Stimulated activated naive CD4-positive, alpha-beta T cell treated with Interleukin-2 at 50 U/mL for 16 hours (primary cell): ENCODE results near the gene LLGL2.

Source experiments
- DNase-seq: peaks from one replicate; lab custom pipeline; 2025; lab: John Stamatoyannopoulos, UW

LLGL2 gene

GRCh38 chr17:75521951-75522727 lies 3.4 kb upstream of the LLGL2 start:
- DNase-seq = no peak

DNA sequence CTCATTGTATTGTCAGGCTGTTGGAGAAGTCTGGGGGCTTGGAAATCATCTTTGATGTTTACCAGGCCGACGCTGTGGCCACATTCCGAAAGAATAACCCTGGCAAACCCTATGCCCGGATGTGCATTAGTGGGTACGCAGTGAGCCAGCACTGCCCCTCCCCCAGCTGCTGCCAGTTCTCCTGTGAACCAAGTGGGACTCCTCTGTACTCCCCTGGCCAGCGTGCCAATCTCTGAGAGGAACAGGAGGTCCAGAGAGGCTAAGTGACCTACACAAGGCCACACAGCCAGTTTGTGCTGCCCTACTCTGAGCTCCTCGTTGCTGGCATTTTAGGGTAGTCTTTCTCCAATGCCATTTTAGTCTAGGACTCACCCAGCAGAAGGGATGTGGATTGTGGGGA lies 1.9 kb upstream of the LLGL2 start:
- no peak for DNase-seq

- DNase-seq = no peak
Measured at GRCh38 chr17:75524269-75524969, 1.1 kb upstream of the LLGL2 start.

GRCh38 chr17:75525806-75526554 lies 483 bp downstream of the LLGL2 start:
- no peak for DNase-seq

DNA sequence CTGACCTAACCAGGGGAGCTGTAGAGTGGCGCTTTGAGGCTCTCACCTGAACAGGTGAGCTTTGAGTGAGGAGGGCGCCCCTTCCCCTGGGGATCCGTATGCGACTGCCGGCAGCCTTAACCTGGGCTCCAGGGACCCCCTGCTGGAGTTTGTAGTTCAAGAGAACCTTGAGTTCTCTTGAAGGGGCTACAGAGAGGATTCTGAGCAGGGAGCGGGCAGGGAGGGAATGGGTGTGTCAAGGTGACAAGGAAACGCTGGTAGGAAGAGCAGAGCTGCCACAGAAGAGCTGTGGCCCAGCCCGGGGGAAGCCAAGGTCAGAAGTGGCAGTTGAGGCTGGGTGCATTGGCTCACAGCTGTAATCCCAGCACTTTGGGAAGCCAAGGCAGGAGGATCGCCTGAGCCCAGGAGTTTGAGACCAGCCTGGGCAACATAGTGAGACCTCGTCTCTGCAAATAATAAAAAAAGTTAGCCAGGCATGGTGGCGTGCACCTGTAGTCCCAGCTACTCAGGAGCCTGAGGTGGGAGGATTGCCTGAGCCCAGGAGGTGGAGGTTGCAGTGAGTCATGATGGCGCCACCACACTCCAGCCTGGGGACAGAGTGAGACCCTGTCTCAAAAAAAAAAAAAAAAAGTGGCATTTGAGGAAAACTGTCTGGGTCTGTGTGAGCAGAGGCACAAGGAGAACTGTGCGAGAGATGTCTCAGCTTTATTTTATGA lies 1.2 kb downstream of the LLGL2 start:
- DNase-seq = no peak

- DNase-seq = no peak
Measured at GRCh38 chr17:75530837-75531720, 5.6 kb downstream of the LLGL2 start.

- no peak for DNase-seq
Measured at GRCh38 chr17:75531721-75532072, 6.2 kb downstream of the LLGL2 start.

DNA sequence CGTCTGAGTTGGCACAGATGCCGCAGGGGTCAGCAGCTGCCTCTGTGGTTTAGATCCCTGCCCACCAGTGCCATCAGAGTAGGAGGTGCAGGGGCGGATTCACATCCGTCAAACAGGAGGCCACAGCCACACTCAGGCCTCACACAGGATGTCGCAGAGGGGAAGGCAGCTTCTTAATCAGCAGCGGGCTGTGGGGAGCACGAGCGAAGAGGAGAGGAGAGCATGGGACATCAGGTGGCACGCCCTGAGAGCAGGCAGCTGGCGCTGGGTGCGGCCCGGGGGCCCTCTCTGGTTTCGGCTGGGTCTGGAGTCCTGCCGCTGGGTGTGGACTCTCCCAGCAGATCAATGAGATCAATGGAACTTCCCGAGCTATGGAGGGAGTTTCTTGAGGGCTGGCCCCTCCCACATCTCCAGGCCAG lies 9.6 kb downstream of the LLGL2 start:
- peak; percentile 47 for DNase-seq

GRCh38 chr17:75535871-75536270 lies 10.4 kb downstream of the LLGL2 start:
- no peak for DNase-seq

DNA sequence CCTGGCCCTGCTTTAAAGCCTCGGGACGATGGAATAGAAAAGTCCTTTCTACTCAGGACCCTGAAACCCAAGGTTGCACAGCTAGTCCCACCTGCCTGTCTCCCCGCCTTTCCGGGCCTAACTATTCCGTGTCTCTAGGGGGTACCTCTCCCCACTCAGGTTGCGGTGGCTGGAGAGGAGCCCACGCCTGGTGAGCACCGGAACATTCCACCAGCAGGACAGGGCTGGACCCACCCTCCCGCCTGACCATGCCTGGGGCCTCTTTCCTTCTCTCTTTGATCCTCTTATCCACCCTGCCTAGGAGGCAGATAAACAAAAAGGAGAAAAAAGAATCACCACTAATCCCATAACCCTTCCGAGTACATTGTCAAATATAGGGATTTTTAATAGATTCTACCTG lies 10.9 kb downstream of the LLGL2 start:
- no peak for DNase-seq

DNA sequence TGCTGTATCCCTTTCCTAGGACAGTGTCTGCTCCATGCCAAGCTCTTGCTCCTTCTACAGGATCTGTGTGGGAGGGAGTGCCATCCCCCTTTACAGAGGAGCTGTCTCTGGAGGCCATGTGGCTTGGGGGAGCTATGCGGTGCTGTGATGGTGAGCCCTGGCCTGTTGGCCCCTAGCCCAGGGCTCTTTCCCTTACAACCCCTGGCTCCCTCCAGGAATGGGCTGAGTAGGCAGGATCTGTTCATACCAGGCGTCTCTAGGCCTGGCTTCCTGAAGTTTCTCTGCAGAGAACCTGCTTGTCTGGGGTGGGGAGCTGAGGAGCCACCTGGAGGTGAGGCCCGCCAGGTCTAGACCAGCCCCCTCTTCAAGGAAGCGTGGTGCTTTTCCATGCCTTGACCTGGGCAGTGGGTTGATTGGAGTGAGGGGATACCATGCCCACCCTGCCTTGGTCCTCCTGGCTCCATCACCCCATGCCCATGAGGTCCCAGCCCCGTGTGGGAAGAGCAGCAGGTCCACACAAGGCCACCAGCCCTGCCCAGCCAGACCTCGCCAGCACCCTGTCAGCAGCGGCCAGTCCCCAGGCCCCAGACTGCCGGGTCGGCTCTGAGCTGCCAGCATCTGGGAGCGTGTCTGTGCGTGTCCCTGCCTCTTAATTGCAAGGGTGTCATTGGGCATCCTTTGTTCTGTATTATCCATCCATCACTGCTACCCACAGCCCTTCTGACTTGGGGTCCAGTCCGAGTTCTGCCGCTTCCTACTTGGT lies 14.7 kb downstream of the LLGL2 start:
- no peak for DNase-seq

DNA sequence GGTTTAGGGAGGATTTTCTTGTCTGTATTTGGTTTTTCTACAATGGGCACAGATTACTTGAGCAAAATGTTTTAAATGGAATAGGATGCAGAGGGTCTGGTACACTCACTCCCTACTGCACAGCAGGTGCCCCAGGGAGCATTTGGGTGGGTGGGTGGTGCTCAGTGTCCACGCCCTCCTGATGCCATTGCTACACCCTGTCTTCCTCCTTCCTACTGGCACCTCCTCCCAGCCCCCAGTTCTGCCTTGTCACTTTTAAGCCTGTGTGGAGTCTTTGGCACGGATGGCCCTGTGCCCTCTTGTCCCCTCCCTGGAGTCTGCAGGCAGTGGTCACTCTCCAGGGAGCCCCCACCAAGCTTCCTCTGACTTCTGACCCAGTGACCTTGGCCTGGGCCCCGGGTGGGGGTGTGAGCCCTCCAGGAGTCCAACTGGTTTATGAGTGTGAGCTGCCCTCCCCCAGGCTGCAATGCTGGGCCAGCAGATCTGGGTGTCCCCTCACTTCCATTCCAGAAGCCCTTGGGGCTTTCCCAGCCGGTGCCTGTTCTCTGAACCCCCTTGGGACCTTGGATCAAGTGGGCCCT lies 15.5 kb downstream of the LLGL2 start:
- DNase-seq = no peak

DNA sequence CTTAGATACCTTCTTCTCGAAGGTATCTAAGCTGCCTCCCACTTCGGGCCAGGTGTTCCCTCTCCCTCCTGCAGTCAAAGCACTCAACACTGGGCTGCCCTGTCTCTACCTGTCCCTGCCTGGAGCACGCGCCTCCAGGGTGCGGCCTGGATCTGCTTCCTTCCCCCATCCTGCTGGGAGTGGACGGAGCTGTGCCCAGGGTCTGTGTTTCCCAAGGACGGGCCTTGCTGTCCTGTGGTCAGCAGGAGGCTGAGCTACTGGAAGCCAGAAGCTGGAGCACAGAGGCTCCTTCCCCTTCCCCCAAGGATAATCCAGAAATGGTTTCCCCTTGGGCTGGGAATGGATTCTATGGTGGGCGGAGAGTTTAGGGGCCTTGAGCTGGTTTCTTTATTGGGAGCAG lies 16.7 kb downstream of the LLGL2 start:
- DNase-seq = no peak

- DNase-seq = no peak
Measured at GRCh38 chr17:75542728-75543336, 17.3 kb downstream of the LLGL2 start.

DNA sequence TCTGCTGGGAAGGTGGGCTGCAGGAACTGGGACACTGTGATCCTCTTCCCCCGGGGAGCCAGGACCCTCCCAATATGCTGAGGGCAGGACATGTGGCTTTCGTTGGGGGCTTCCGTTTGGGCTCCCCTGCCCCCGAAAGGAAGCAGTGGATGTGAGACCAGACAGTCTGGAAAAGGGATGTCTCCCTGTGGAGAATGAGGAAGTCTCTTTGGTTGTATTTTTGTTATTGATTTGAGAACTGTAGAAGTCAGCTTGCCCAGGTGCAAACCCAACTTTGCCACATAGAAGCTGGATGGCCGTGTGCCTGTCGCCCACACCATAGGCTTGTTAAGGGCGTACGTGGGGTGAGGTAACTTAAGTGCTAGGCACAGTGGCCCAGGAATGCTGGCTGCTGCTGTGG lies 18.8 kb downstream of the LLGL2 start:
- DNase-seq = no peak

- no peak for DNase-seq
Measured at GRCh38 chr17:75546181-75546580, 20.7 kb downstream of the LLGL2 start.

GRCh38 chr17:75547091-75547490 lies 21.6 kb downstream of the LLGL2 start:
- DNase-seq = no peak

DNA sequence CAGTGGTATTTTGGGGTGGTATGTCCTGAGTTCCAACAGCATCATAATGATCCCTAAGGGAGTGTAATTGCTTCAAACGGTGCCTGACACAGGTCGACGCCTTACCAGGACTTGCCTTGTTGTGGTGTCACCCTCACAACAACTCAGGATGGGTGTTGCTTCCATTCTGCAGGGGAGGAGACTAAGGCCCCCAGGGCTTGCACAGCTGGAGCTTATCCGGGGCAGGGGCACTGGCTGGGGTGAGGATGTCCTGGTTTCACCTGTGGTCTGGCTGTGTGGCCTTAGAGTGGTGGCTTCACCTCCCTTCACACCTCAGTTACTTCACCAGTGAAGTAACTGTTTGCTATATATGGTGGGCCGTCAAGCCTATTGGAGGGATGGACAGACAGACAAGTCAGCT lies 23.3 kb downstream of the LLGL2 start:
- no peak for DNase-seq

GRCh38 chr17:75549246-75550138 lies 24.0 kb downstream of the LLGL2 start:
- no peak for DNase-seq
